Endometrial microvascular endothelial cells (primary cell): ENCODE measurements around the gene LIG3. TPM values are rescaled to one million over a fixed set of nuclear protein-coding genes. Genes with fewer than 3 reads are reported as not detected.
"Not testable (repeated sequence)": the region's sequence is repeated elsewhere in the genome, so short reads cannot be mapped to it uniquely, and the experiment has no call there.

ENCODE experiments used
- in situ Hi-C: cut with HindIII; loops from 2 replicates; pipeline ENCODE4 v1.10.0; 2017; ENCODE audit warnings: low sequenced_read_pairs, low pct_unique_long_range_greater_than_20kb; ENCODE audit errors: inconsistent ontology term
- total RNA-seq: library from RNA; depleted of rRNA; stranded (reverse); fragments of >200 nt; gene quantifications from one replicate; pipeline ENCODE4 v1.2.3, GENCODE V29; 2015; ENCODE audit errors: inconsistent ontology term

The LIG3 gene
- total RNA-seq, 1 donor from 2014 or later: 48.2 TPM

DNA sequence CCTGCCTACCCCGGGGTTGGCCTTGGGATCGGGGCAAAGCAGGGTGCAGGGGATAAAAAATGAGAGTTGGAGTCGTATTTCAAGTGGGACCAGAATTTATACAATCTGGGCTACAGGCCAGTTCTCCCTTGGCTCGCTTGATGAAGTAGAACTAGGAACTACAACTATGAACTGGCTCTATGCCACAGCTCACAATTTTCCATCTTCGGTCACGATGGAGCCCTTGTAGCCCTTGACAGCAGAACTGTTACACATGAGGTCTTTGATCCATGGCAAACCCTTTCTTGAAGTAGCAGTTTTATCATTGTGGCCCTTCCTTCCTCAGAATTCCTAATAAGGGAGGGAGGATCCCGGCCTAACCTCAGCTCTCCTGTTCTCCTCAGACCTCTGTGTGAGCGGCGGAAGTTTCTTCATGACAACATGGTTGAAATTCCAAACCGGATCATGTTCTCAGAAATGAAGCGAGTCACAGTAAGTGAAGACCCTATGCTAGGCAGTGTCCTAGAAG, 17.1 kb downstream of the LIG3 start:
- in situ Hi-C loops: no loop called here

DNA sequence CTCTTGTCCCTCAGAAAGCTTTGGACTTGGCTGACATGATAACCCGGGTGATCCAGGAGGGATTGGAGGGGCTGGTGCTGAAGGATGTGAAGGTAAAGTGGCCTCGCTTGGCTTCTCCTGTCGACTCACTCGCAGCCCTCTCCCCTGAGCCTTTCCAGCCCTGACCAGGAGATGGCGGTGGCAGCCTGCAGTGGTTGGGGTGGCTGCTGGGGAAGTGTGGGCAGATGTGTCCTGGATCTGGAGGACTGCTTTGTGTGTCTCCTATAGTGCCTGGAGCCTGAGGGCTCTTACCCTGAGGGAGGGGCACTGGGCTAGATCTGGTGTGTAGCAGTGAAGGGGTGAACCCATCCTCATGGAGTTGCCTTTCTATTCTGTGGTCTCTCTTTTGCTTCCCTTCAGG, 17.9 kb downstream of the LIG3 start:
- in situ Hi-C loops: no loop called here

DNA sequence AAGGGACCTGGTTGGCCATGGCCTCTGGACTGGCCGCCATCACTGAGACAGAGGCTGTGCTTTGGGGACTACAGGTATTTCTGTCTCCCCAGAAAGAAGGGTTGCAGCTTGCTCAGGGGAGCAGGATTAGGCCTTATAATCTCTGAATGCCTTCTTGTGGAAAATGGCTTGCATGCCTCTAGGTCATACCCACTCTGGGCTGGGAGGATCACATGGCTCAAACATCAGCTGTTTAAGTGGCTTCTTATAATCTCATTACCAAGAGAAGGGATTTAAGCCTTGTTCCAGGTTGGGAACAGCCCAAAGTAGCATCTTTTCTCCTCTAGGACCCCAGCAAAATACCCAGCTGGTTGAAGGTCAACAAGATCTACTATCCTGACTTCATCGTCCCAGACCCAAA, 19.1 kb downstream of the LIG3 start:
- in situ Hi-C loops: no loop called here

DNA sequence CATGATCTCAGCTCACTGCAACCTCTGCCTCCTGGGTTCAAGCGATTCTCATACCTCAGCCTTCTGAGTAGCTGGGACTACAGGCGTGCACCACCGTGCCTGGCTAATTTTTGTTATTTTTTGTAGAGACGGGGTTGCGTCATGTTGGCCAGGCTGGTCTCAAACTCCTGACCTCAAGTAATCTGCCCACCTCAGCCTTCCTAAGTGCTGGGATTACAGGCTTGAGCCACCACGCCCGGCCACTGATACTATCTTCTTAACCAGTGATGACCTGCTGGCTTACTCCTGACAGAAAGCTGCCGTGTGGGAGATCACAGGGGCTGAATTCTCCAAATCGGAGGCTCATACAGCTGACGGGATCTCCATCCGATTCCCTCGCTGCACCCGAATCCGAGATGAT, 20.7 kb downstream of the LIG3 start:
- in situ Hi-C loops: not testable (repeated sequence)

DNA sequence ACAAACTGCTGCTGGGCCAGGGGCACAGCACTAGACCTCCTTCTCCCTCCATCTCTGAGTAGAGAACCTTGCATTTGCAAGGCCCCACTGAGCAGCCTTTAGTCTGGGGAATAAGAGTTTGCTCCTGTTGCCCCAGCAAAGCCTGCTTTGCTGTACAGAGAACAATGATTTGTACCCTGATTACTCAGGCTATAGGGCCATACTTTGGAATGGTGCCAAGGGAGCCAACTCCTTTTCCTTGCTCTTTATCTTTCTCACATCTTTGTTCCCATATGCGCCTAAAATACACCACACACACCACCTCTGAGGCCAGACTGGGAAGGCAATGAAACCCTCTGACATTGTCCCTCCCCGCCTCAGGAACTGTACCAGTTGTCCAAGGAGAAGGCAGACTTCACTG, 21.2 kb downstream of the LIG3 start:
- in situ Hi-C loops: no loop called here

DNA sequence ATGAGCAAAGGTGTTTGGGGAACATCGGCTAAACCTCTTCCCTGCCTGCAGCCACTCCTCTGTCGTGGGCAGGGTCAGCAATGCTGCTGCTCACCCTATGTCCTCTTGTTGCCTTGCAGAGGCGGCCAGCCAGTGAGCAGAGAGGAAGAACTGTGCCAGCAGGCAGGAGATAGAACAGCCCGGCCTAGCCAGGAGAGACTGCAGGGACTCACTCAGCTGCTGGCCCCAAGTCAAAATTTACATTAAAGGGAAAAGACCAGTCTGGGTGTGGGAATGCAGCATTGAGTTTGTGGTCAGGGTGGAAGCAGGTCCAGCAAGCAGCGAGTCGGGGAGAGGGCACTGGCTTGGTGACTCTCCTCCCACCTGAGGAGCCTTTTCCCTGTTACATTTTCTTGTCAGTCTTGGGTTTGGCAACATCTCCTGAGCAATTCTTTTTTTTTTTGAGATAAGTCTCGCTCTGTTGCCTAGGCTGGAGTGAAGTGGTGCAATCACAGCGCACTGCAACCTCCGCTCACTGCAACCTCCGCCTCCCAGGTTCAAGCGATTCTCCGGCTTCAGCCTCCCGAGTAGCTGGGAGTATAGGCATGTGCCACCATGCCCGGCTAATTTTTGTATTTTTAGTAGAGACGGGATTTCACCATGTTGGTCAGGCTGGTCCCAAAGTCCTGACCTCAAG, 22.7 kb downstream of the LIG3 start:
- in situ Hi-C loops: no loop called here

DNA sequence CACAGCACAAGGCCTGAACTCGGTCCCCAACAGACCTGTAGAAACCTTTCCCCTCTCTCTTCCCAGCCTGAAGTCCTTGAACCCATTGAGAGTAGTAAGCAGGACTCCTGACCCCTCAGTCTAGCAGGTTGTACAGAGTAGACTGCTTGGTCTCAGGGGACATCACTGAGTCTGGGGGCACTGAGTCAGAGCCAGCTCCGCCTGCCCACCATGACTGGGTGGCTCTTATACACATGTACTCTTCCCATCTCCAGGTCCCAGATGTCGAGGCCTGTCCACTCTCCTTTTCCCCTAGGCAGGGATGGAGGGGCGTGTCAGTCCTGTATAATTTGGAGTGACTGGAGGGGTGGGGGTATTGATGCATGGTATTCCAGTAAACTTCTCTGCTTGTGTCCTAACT, 23.5 kb downstream of the LIG3 start:
- in situ Hi-C loops: no loop called here

DNA sequence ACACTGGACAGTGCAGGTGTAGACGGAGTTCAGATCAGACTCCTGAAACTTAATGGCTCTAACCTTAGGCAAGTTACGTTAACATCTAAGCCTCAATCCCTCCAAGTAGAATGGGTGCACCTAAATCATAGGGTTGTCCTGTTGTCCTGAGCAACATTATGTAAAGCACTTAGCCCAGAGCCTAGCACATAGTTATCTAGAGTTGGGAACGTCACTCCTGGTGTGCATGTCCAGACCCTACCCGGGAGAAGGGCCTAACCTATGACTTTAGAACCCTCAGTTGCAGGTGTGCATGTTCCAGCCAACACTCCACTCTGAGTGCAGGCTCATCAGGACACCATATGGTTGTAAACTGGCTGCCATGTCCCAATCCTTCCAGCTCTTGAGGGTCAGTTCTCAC, 26.0 kb downstream of the LIG3 start:
- in situ Hi-C loops: no loop called here

DNA sequence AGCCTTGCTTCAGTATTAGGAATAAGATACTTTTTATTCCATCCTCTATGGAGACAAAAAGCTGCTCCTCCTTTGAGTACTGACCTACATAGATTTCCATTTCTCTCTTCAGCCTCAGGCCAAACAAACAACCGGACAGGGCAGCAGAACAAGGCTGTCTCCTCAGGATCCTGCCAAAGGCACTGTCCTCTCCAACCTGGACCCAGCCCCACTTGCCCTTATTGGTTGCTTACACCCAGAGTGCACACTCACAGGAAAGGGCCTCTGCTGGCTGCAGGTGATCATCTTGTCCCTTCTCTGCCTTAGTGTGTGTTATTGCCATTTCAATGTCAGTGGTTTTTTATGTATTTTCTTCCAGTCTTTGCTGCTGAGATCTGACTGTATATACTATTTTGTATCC, 26.6 kb downstream of the LIG3 start:
- in situ Hi-C loops: no loop called here

DNA sequence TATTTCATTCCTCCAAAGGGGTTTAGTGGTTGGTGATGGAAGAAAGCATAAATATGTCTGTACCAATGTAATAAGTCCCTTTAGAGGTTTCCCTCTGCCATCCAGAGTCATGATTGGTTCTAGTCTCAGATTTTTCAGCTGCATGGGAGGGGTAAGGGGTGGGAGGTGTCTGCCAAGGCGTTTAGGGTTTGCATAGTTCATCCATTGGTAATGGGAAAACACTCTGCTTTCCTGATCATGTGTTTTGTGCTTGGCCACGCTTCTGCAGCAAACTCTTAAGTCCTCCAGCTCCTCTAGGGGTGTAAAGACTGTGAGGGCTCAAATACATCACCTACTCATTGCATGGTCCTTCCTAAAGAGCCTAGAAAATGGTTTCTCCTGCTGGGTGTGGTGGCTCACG, 29.8 kb downstream of the LIG3 start:
- in situ Hi-C loops: no loop called here

DNA sequence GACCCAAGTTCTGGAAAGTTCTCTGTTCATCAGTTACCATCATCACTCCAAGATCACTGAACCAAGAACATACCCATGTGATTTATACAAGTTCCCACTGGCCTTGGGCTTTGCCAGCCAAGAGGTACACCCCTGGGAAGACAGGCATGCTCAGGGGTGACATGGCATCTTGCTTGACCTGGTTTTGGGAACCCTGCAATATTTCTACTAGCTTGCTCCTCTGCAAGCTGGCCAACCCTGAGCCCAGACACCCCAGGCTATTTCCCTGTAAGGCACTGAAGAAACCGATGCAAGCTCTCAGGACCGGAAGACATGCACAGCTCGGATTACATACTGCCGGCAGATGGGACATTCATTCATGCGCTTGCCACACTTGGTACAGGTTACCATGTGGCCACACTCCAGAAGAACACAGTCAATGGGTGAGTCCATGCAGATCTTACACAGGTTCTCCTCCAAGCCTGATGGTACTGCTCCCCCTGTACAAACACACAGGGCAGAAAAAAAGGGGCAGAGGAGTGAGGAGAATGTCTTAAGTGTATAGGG, 31.4 kb downstream of the LIG3 start:
- in situ Hi-C loops: no loop called here

DNA sequence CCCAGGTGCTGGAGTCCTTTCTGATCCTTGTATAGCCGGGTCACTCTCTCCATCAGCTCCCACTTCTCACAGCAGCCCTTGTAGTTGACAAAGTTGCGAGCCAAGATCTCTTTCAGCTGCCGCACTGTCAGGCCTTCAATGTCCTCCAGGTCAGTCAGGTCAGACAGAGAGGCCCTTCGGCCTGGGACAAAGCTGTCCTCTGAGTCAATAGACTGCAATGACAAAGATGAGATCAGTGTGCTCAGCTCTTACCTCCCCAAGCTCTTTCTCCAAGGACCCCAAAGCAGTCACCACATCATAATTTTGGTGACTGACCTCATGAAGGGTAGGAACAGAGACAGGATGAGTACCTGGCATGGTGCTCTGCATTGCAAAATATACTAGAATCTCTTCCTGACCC, 36.1 kb downstream of the LIG3 start:
- in situ Hi-C loops: no loop called here

DNA sequence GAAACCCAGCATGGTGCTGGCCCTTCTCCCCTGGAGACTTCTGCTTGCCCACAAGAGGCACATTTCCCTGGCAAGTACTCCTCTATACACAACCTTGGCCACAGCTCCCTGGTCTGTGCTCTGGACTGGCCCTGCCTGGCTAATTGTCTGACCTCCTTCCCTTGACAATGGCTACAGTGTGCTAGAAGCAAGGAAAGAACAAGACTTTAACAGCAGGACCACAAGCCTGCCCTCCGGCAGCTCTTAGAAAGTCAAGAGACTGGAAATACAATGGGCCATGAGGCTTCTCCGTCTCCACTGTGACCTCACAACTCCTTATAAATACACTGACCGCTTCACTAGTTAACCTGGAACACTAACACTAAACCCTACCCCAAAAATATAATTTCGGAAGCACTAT, 36.7 kb downstream of the LIG3 start:
- in situ Hi-C loops: no loop called here

DNA sequence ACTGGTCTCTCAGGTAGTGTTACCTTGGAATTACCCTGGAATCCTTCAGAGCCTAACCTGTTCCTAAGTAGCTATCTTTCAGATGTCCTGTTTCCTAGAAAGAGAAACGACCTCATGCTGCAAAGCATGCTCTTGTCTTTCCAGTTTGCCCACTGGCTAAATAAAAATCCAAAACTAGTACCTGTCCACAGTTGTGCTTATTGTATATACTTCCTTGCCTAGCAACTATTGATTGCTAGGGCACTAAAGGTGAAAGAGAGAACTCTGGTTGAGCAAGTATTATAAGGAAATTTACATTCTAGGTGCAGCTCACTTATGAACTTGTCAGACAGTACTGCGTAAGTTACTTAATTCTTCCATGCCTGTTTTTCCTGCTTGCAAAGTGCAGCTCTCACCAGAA, 38.5 kb downstream of the LIG3 start:
- in situ Hi-C loops: no loop called here

DNA sequence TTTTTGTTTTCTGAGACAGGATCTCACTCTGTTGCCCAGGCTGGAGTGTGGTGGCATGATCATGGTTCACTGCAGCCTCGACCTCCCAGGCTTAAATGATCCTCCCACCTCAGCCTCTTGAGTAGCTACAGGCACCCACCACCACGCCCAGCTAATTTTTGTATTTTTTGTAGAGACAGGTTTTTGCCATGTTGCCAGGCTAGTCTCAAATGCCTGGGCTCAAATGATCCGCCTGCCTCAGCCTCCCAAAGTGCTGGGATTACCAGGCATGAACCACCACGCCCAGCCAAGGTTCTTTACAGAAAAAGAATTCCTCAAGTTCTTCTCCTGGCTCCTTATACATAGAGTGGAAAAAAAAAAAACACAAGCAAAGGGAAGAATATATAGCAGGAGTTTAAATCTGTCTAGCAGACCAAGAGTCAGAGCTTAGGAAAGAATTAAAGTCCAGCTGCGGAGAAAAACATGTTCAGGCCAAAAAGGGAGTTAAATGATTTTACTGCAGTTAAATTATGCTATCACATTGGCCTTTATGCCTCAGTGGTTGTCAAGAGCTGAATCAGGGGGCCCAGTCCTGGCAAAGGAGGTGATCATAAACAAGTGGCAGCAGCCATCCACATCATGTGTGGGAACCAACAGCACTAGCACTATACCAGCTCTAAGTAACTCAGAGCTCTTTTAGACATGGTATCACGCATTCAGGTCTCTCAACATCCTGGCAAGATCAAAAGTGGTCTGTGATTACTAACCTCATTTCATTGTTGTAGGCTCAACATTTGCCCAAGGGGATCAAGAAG, 39.3 kb downstream of the LIG3 start:
- in situ Hi-C loops: no loop called here

DNA sequence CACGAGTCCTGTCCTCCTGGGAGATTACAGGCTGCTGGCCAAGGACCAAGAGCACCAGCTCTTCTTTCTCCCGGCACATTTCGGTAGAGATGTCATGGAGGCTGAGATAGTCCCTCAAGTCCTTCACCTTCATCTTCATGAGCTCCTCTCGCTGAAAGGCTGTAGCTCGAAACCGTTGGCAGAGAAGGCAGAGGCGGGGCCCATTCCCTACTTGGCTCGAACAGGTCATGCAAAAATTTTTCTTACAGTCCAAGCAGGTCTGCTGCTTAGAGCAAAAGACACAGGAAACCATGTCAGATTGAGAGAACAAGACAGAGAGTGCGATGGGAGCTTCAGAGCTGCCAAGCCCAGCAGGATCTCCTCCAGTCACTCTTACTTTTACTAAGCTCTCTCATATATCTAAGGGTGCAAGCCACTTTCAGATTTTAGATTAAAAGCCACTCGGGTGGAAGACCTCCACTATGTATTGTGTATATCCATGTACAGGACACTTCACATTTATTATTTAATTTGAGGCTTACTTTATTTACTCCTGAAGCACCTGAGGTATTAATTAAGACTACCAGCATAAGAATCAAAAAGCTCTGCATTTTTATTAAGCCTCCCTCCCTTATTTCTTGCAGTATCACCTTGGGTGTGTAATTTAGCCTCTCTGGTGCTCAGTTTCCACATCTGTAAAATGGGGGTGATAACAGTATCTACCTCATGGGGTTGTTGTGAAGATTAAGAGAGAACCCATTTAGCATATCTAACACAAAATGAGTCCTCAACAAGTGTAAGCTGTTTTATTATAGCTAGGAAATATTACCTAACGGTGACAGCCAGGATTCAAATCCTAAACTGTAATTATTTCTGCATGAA, 41.4 kb downstream of the LIG3 start:
- in situ Hi-C loops: no loop called here

DNA sequence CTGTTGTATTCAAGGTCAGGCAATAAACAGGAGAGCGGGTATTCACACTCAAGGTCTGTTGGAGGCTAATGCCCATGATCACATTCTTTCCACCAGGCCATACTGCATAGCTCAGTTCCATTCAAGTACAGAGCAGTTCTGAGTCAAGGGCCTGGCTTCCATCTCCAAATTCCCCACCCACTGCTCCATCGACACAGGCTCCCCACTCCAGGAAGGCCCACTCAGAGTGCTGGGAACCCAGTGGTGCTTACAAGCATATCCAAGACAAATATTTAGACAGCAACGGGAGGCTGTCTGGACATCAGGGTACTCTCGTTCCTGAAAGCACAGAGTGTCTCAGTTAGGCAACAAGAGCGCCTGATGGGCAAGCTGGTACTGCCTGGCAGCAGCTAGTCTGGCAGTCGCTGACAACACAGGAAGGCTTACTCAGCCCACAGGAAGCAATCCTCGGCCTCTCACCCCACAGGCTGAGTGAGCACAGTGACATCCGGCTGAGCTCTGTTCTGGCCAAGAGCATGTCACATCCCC, 42.3 kb downstream of the LIG3 start:
- in situ Hi-C loops: no loop called here

DNA sequence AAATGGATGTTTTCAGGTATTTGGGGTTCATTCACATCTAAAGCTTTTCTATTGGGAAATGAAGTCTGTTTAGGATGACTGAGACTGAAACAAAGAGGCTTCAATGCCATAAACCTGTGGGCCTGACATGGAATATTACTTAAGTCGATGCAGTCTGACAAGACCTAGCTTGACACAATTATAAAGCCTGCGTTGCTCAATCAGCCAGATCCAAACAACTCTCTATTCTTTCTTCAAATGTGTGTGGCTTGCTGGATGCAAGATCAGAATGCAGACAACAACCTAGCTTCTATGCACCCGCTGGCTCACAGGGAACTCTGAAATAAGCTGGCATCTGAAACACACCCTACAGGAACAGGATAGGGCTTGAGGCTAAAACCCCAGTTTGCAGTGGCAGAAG, 43.2 kb downstream of the LIG3 start:
- in situ Hi-C loops: no loop called here

DNA sequence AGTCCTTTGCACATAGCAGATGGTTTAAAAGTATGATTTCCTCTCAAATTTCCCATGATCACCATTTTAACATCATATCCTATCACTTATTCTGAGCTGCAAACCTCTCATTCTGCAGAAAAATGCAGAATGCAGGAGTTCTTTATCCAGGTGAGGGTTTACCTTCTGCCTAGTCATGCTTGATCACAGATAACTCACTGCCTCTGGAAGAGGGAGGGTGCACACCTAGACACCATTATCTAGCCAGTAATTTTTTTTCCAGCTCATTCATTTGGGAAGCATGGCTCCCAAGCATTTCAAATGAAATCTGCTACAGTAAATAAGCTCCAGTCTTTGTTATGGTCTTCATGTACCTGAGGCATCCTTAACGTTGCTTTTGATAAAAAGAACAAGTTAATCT, 45.2 kb downstream of the LIG3 start:
- in situ Hi-C loops: no loop called here
